KMS-11 (cell line): ENCODE results near the gene PARD3B.

Experiments
- H2AFZ ChIP-seq: fragments of 200-600 bp; sonication (generic); 2 replicates; pipeline ENCODE4 v1.6.1; 2016; ENCODE audit warnings: antibody characterized with exemption, mixed run types, low read depth
- H3K27ac ChIP-seq: fragments of 200-600 bp; sonication (generic); 2 replicates; pipeline ENCODE4 v1.6.1; 2016; ENCODE audit warnings: mild to moderate bottlenecking, mixed run types
- H3K27me3 ChIP-seq: fragments of 200-600 bp; sonication (generic); 2 replicates; pipeline ENCODE4 v1.6.1; 2017; ENCODE audit warnings: mild to moderate bottlenecking, low read depth, mixed run types, moderate library complexity; ENCODE audit not compliant: insufficient read depth
- H3K36me3 ChIP-seq: fragments of 200-600 bp; sonication (generic); 2 replicates; pipeline ENCODE4 v1.6.1; 2017; ENCODE audit warnings: mild to moderate bottlenecking, mixed run types; ENCODE audit not compliant: insufficient read depth
- H3K4me1 ChIP-seq: fragments of 200-600 bp; sonication (generic); 2 replicates; pipeline ENCODE4 v1.6.1; 2016; ENCODE audit warnings: mild to moderate bottlenecking, low read depth, mixed run types; ENCODE audit not compliant: poor library complexity, severe bottlenecking
- H3K4me2 ChIP-seq: fragments of 200-600 bp; sonication (generic); 2 replicates; pipeline ENCODE4 v1.7.0; 2016; ENCODE audit warnings: mild to moderate bottlenecking, mixed run types
- H3K4me3 ChIP-seq: fragments of 200-600 bp; sonication (generic); IDR thresholded peaks from 2 replicates; pipeline ENCODE4 v1.6.1; 2017; ENCODE audit warnings: low read depth, low read length, mixed read lengths; ENCODE audit not compliant: insufficient read depth
- H3K79me2 ChIP-seq: fragments of 200-600 bp; sonication (generic); 2 replicates; pipeline ENCODE4 v1.6.1; 2016; ENCODE audit warnings: low read depth, mixed run types; ENCODE audit not compliant: insufficient read depth
- H3K9ac ChIP-seq: fragments of 200-600 bp; sonication (generic); 2 replicates; pipeline ENCODE4 v1.6.1; 2016; ENCODE audit warnings: mild to moderate bottlenecking, mixed run types
- H4K20me1 ChIP-seq: fragments of 200-600 bp; sonication (generic); 2 replicates; pipeline ENCODE4 v1.6.1; 2016; ENCODE audit warnings: mild to moderate bottlenecking, mixed run types; ENCODE audit not compliant: insufficient read depth
- TF ChIP-seq, protein P1 (sequence below): fragments of 200-600 bp; sonication (generic); conservative IDR thresholded peaks from 2 replicates; pipeline ENCODE4 v1.6.1; 2017; ENCODE audit warnings: low read depth, mild to moderate bottlenecking, antibody characterized with exemption, low read length, moderate library complexity, mixed read lengths

Gene PARD3B

DNA sequence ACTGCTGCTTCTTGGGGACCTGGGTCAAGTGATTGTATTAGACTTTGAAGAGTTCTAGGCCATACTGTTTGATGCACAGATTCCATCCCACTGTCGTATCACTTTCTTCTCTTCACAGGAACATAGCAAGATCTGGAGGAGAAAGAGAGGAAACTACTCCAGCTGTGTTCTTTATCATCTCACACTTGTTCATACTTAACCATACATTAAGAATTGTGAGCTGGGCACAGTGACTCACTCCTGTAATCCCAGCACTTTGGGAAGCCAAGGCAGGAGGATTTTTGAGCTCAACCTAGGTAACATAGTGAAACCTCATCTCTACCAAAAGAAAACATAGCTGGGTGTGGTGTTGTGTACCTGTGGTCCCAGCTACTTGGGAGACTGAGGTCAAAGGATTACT lies 111.7 kb downstream of the PARD3B start:
- TF ChIP-seq, protein P1, sequence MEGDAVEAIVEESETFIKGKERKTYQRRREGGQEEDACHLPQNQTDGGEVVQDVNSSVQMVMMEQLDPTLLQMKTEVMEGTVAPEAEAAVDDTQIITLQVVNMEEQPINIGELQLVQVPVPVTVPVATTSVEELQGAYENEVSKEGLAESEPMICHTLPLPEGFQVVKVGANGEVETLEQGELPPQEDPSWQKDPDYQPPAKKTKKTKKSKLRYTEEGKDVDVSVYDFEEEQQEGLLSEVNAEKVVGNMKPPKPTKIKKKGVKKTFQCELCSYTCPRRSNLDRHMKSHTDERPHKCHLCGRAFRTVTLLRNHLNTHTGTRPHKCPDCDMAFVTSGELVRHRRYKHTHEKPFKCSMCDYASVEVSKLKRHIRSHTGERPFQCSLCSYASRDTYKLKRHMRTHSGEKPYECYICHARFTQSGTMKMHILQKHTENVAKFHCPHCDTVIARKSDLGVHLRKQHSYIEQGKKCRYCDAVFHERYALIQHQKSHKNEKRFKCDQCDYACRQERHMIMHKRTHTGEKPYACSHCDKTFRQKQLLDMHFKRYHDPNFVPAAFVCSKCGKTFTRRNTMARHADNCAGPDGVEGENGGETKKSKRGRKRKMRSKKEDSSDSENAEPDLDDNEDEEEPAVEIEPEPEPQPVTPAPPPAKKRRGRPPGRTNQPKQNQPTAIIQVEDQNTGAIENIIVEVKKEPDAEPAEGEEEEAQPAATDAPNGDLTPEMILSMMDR: no peak
- Histone ChIP-seq H3K4me3 (no peak overlapping the region), H3K27ac (no peak overlapping the region), H3K79me2 (no peaks in the 10 kb centered on the region), H2AFZ (no peak overlapping the region), H3K4me1 (no peaks in the 10 kb centered on the region), H3K9ac (no peak overlapping the region), H3K36me3 (no peaks in the 10 kb centered on the region), H3K4me2 (no peak overlapping the region), H4K20me1 (no peaks in the 10 kb centered on the region), H3K27me3 (no peaks in the 10 kb centered on the region)

DNA sequence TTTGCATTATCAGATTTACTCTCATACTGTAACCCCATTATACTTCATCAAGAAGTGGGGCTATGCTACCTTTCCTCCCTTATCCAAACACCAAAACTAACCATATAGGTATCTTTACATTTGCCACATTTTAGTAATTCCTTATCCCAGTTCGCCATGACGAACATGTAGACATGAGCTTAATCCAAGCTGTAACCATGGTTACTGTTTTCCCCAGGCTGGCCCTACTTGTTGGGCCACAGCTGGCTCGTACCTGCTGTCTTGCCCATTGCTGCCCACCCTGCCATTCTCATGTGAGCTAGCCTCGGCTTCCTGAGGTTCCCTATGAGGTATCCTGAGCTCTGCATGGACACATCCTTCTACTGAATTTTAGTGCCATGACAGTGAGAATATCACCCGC lies 117.7 kb downstream of the PARD3B start:
- H3K36me3 ChIP-seq: no peaks in the 10 kb centered on the region
- no peak overlapping the region for H3K4me2 ChIP-seq
- TF ChIP-seq, protein P1: no peak
- no peak overlapping the region for H3K27ac ChIP-seq
- H3K4me3 ChIP-seq: no peak overlapping the region
- H3K4me1 ChIP-seq: no peaks in the 10 kb centered on the region
- no peaks in the 10 kb centered on the region for H3K79me2 ChIP-seq
- no peaks in the 10 kb centered on the region for H3K27me3 ChIP-seq
- H2AFZ ChIP-seq: no peak overlapping the region
- no peak overlapping the region for H3K9ac ChIP-seq
- no peaks in the 10 kb centered on the region for H4K20me1 ChIP-seq

DNA sequence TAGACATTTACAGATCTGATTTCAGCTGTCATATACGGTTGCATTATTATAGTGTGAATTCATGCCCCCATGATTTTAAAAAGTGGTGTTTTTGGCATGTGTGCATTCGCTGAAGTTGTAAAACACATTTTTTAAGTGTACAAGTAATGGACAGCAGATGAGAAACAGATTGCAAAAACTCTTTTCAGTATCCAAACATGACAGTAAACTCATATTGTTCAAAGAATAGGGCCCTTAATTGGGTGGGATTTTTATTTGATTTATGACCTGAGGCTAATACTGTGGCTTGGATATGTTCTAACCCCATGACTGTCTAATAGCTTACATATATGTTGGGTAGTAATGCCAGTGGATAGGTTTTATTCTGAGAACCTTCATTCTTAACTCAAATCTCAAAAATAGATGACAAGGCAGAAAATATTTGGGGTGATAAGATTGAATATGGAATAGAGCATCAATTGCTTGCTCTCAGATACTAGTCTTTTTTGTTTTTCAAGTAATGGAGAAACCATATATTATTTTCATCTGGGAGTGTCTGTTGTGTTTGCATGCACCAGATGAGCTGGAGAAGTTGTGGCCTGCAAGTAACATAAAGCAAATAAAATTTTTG lies 118.6 kb downstream of the PARD3B start:
- no peak overlapping the region for H3K4me2 ChIP-seq
- H3K4me1 ChIP-seq: no peaks in the 10 kb centered on the region
- no peak overlapping the region for H3K4me3 ChIP-seq
- TF ChIP-seq, protein P1: no peak
- no peaks in the 10 kb centered on the region for H4K20me1 ChIP-seq
- no peak overlapping the region for H2AFZ ChIP-seq
- no peaks in the 10 kb centered on the region for H3K27me3 ChIP-seq
- H3K79me2 ChIP-seq: no peaks in the 10 kb centered on the region
- no peak overlapping the region for H3K27ac ChIP-seq
- H3K36me3 ChIP-seq: no peaks in the 10 kb centered on the region
- H3K9ac ChIP-seq: no peak overlapping the region

DNA sequence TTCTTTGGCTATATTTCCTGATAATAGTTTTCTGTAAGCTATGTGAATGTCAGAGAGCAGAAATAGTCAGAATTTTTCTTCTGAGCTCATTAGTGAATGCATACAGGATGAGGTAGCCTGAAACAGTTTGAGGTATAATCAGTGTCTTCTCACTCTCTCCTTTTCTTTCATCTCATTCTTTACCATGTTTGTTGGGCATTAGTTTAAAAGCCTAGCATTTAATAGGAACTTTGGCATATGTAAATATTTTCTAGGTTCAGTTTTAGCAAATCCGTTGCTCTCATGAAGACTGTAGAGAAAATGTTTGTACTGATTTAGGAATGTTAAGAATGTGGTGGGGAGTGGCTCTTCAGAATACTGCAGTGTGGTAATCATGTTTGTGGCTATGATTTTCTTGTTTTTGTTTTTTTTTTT lies 119.4 kb downstream of the PARD3B start:
- Histone ChIP-seq H4K20me1 (no peaks in the 10 kb centered on the region), H3K79me2 (no peaks in the 10 kb centered on the region), H3K27me3 (no peaks in the 10 kb centered on the region), H3K27ac (no peak overlapping the region), H3K4me2 (no peak overlapping the region), H3K9ac (no peak overlapping the region), H3K4me1 (no peaks in the 10 kb centered on the region), H2AFZ (no peak overlapping the region), H3K4me3 (no peak overlapping the region), H3K36me3 (no peaks in the 10 kb centered on the region)
- TF ChIP-seq, protein P1: no peak
